B cell (primary cell): ENCODE measurements around the gene SERPINE2. TPM values are rescaled to one million over a fixed set of nuclear protein-coding genes. Genes with fewer than 3 reads are reported as not detected.

ENCODE experiments used
- ATAC-seq: fragments of 200-7000 bp; cut with Tn5 transposase; one replicate; pipeline ENCODE4 v1.10.0; 2021; ENCODE audit warnings: low read depth, mild to moderate bottlenecking, moderate number of reproducible peaks, moderate library complexity
- CTCF ChIA-PET: fragments of 350-600 bp; sonication (Branson Sonifier 250); formaldehyde crosslinking; loops from one replicate; lab custom pipeline; 2021; ENCODE audit warnings: antibody characterized with exemption, inconsistent platforms; lab: Charles Lee
- POLR2A ChIA-PET: fragments of 350-600 bp; sonication (Branson Sonifier 250); formaldehyde crosslinking; loops from one replicate; lab custom pipeline; 2021; ENCODE audit warnings: antibody characterized with exemption; lab: Charles Lee
- DNase-seq: peaks from one replicate; pipeline ENCODE4 v3.0.0; 2013
- H2AFZ ChIP-seq: 2 replicates; pipeline ENCODE4 v1.6.1; 2012; ENCODE audit warnings: mild to moderate bottlenecking, low read depth, low read length; ENCODE audit not compliant: insufficient read depth, poor library complexity, severe bottlenecking
- H3K27ac ChIP-seq, 2 donors: 1 replicate in 1 of 2; 2 replicates in 1 of 2; pipeline ENCODE4 v1.5.1; 2012 to 2013; ENCODE audit warnings: low read length in 2 of 2, mild to moderate bottlenecking in 2 of 2, moderate library complexity in 1 of 2
- H3K27me3 ChIP-seq, 4 experiments: fragments of 200-600 bp in 1 of 4; sonication (generic) in 1 of 4; replicated peaks in 1 of 4; 1 replicate in 2 of 4; 2 replicates in 2 of 4; pipeline versions ENCODE4 v1.6.1 to v1.7.0; 2013 to 2016; ENCODE audit warnings: low read length in 3 of 4, mild to moderate bottlenecking in 2 of 4, mixed read lengths in 1 of 4, moderate library complexity in 1 of 4; ENCODE audit not compliant: insufficient read depth in 4 of 4, control insufficient read depth in 3 of 4; ENCODE audit errors: control extremely low read depth in 1 of 4
- H3K36me3 ChIP-seq, 2 experiments: replicated peaks in 1 of 2; 1 replicate in 1 of 2; 2 replicates in 1 of 2; pipeline versions ENCODE4 v1.6.1 to v1.7.1; 2013; ENCODE audit warnings: low read length in 1 of 2; ENCODE audit not compliant: insufficient read depth in 2 of 2, control insufficient read depth in 1 of 2; ENCODE audit errors: control extremely low read depth in 1 of 2, extremely low read depth in 1 of 2
- H3K4me1 ChIP-seq, 2 donors: fragments of 200-600 bp in 1 of 2; sonication (generic) in 1 of 2; 1 replicate in 1 of 2; 2 replicates in 1 of 2; pipeline versions ENCODE4 v1.5.1 to v1.6.1; 2013 to 2017; ENCODE audit warnings: low read length in 2 of 2; ENCODE audit not compliant: control insufficient read depth in 2 of 2, insufficient read depth in 2 of 2
- H3K4me2 ChIP-seq: replicated peaks from 2 replicates; pipeline ENCODE3; 2012; ENCODE audit warnings: mild to moderate bottlenecking, low read depth, low read length; ENCODE audit not compliant: poor library complexity, severe bottlenecking
- H3K4me3 ChIP-seq, 5 experiments: fragments of 200-600 bp in 1 of 5; sonication (generic) in 1 of 5; 1 replicate in 3 of 5; 2 replicates in 2 of 5; pipeline versions ENCODE4 v1.5.1 to v1.7.0; 2011 to 2016; ENCODE audit warnings: low read length in 4 of 5, mild to moderate bottlenecking in 4 of 5, low read depth in 2 of 5, control low read depth in 1 of 5, moderate library complexity in 1 of 5; ENCODE audit not compliant: insufficient read depth in 1 of 5; ENCODE audit errors: control extremely low read depth in 1 of 5, extremely low read depth in 1 of 5
- H3K79me2 ChIP-seq: fragments of 200-600 bp; sonication (generic); one replicate; pipeline ENCODE4 v1.6.0; 2016; ENCODE audit warnings: low read length; ENCODE audit not compliant: control insufficient read depth, insufficient read depth
- H3K9ac ChIP-seq: fragments of 200-600 bp; sonication (generic); 2 replicates; pipeline ENCODE4 v1.6.1; 2017; ENCODE audit warnings: mild to moderate bottlenecking, low read length, moderate library complexity
- H3K9me3 ChIP-seq, 3 donors: one replicate each; pipeline versions ENCODE4 v1.6.1 to v1.7.1; 2013; ENCODE audit warnings: low read length in 2 of 3; ENCODE audit not compliant: control insufficient read depth in 2 of 3, insufficient read depth in 1 of 3; ENCODE audit errors: control extremely low read depth in 1 of 3
- H4K20me1 ChIP-seq: 2 replicates; pipeline ENCODE4 v1.6.0; 2012; ENCODE audit warnings: mild to moderate bottlenecking, low read length; ENCODE audit not compliant: insufficient read depth, control insufficient read depth, poor library complexity, severe bottlenecking
- H3K27ac Mint-ChIP-seq: one replicate; pipeline ENCODE4 v1.8.0; 2021; ENCODE audit warnings: mixed read lengths
- H3K27me3 Mint-ChIP-seq: one replicate; pipeline ENCODE4 v1.8.0; 2021; ENCODE audit warnings: mixed read lengths
- H3K4me1 Mint-ChIP-seq: one replicate; pipeline ENCODE4 v1.8.0; 2021; ENCODE audit warnings: mixed read lengths
- H3K4me3 Mint-ChIP-seq: one replicate; pipeline ENCODE4 v1.8.0; 2021; ENCODE audit warnings: mixed read lengths
- H3K9me3 Mint-ChIP-seq: one replicate; pipeline ENCODE4 v1.8.0; 2022; ENCODE audit warnings: mixed read lengths; ENCODE audit not compliant: insufficient read depth
- CTCF ChIP-seq: fragments of 200-600 bp; IDR thresholded peaks from one replicate; pipeline ENCODE4 v1.8.0; 2022; ENCODE audit warnings: antibody characterized with exemption, mild to moderate bottlenecking
- EZH2 ChIP-seq: IDR thresholded peaks from 2 replicates; pipeline ENCODE4 v1.6.1; 2012; ENCODE audit warnings: borderline replicate concordance, low read depth, mild to moderate bottlenecking, moderate library complexity, low read length; ENCODE audit not compliant: insufficient read depth, poor library complexity, severe bottlenecking
- WGBS: methylation state at CpG from one replicate; pipeline ENCODE4 v1.1.5; 2013; ENCODE audit warnings: missing lambda C conversion rate; ENCODE audit not compliant: insufficient coverage; 5-methylcytosine and 5-hydroxymethylcytosine counted together
- intact Hi-C: fragments of 100-400 bp; cut with micrococcal nuclease; formaldehyde crosslinking; loops from one replicate; pipeline ENCODE4 v1.10.0; 2022
- polyA plus RNA-seq: library from polyadenylated mRNA; depleted of rRNA; stranded (reverse); fragments of >200 nt; gene quantifications from 2 replicates; pipeline ENCODE4 v1.2.3, GENCODE V29; 2012
- total RNA-seq, 2 donors: library from RNA; stranded (reverse); fragments of 120-200 nt in 1 of 2; gene quantifications; 1 replicate in 1 of 2; 2 replicates in 1 of 2; pipeline versions ENCODE4 v1.2.3 to v1.2.4, GENCODE V29; 2013 to 2022

SERPINE2 gene
- total and polyA plus RNA-seq, 2 donors (not counting 1 experiment from before 2014, with no cell fraction given) = 0.45 to 1.8 TPM

DNA sequence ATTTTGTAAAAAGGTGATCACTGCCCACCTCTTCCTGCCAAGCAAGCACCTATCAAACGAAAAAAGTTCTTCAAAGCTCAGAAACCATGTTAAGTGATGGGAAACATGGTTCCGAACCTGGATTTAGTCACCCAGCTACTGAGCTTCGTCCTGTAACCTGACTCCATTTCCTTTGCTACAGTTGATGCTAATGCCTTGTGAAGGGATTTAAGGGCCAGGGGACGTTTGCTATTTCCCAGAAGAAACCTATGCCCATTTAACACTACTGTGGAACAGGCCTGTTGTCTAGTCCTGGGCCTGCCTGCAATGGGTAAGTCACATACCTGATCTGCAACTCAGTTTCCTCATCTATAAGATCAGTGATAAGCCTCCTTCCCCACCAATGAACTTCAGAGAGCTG is 14.8 kb downstream of the SERPINE2 start:
- intact Hi-C loops = loop anchor here (2.0 kb wide), 1 partner anchor 15 kb away; the partner anchor contains the start of gene SERPINE2
- Histone ChIP-seq H3K79me2 (no peaks in the 10 kb centered on the region), H3K9me3 (no peaks in the 10 kb centered on the region), H2AFZ (no peak overlapping the region), H3K4me1 (peaks cover 36% of the 10 kb centered on the region in 2 donors), H3K36me3 (no peaks in the 10 kb centered on the region), H3K4me2 (no peak overlapping the region), H3K4me3 (no peak overlapping the region), H3K27me3 (no peaks in the 10 kb centered on the region), H4K20me1 (no peaks in the 10 kb centered on the region), H3K9ac (no peak overlapping the region), H3K27ac (no peak overlapping the region)
- WGBS = 80% methylated on average over 1 of the region's 4 CpGs
- no peak overlapping the region for H3K27ac Mint-ChIP-seq
- CTCF ChIA-PET = interaction anchor here (5.3 kb wide), 1 partner anchor 30 kb away, joined by 31 read pairs; no protein-coding TSS in a partner anchor
- ATAC-seq = no peak
- H3K4me1 Mint-ChIP-seq = peaks cover 40% of the 10 kb centered on the region
- peaks cover 2% of the 10 kb centered on the region for H3K9me3 Mint-ChIP-seq
- DNase-seq = no peak
- H3K4me3 Mint-ChIP-seq = no peak overlapping the region
- POLR2A ChIA-PET = no interaction called here
- TF ChIP-seq CTCF (no peak), EZH2 (no peak)
- no peaks in the 10 kb centered on the region for H3K27me3 Mint-ChIP-seq

GRCh38 chr2:224023188-224023587 is 15.9 kb downstream of the SERPINE2 start:
- H2AFZ ChIP-seq = no peak overlapping the region
- no peak for DNase-seq
- peaks cover 35 to 36% of the 10 kb centered on the region in 2 donors for H3K4me1 ChIP-seq
- no peak for ATAC-seq
- Mint-ChIP-seq H3K27me3 (no peaks in the 10 kb centered on the region), H3K4me3 (no peak overlapping the region), H3K27ac (no peak overlapping the region), H3K9me3 (peaks cover 2% of the 10 kb centered on the region), H3K4me1 (peaks cover 40% of the 10 kb centered on the region)
- intact Hi-C loops = no loop called here
- 100% methylated on average over 1 of the region's 1 CpG for WGBS
- POLR2A ChIA-PET = no interaction called here
- H3K27ac ChIP-seq = no peak overlapping the region
- no peak overlapping the region for H3K4me3 ChIP-seq
- no peak overlapping the region for H3K4me2 ChIP-seq
- no peak overlapping the region for H3K9ac ChIP-seq
- H3K36me3 ChIP-seq = no peaks in the 10 kb centered on the region
- H3K27me3 ChIP-seq = no peaks in the 10 kb centered on the region
- no peak for TF ChIP-seq EZH2
- no peak for TF ChIP-seq CTCF
- H3K79me2 ChIP-seq = no peaks in the 10 kb centered on the region
- H4K20me1 ChIP-seq = no peaks in the 10 kb centered on the region
- H3K9me3 ChIP-seq = no peaks in the 10 kb centered on the region
- CTCF ChIA-PET = interaction anchor here (5.3 kb wide), 1 partner anchor 29 kb away, joined by 31 read pairs; no protein-coding TSS in a partner anchor
